ENCODE measurements around the gene RGL2. TPM values are rescaled to one million over a fixed set of nuclear protein-coding genes. Genes with fewer than 3 reads are reported as not detected.

RGL2 gene
- total and polyA plus RNA-seq, 2 of the 13 experiments (the other 11 are each of a cell fraction or from before 2014, with no cell fraction given) = 22.9 to 47.4 TPM

GRCh38 chr6:33321227-33321626 lies 22.5 kb upstream of the RGL2 start:
- CTCF ChIA-PET (ENCODE audit: low intra/inter-chr PET ratio, low total read pairs) = no interaction called here
- 95% methylated on average over 9 of the region's 9 CpGs for WGBS (ENCODE audit: low lambda C conversion rate)
- Histone ChIP-seq H3K4me1 (ENCODE audit: insufficient read depth, low read length) (peaks cover 57% of the 10 kb centered on the region), H3K79me2 (ENCODE audit: insufficient read depth, low read length) (peaks cover 22% of the 10 kb centered on the region), H3K36me3 (replicated peaks in 1 of 2; ENCODE audit: control insufficient read depth in 1 of 2, insufficient read depth in 2 of 2, low read length in 2 of 2) (peaks cover 5 to 31% of the 10 kb centered on the region in 2 experiments), H3K27me3 (ENCODE audit: control insufficient read depth in 1 of 2, insufficient read depth in 2 of 2, low read length in 2 of 2) (no peaks in the 10 kb centered on the region; a peak in 2 of 5 replicates), H3K27ac (ENCODE audit: extremely low read length, insufficient read depth, low read length) (no peak overlapping the region), H3K4me2 (ENCODE audit: low read depth, low read length) (peak overlapping the region; percentile 93), H3K4me3 (replicated peaks in 1 of 3; ENCODE audit: insufficient read depth in 1 of 3, low read depth in 2 of 3, low read length in 3 of 3) (no peak overlapping the region; a peak in 1 of 6 replicates), H3K9ac (ENCODE audit: insufficient read depth, low read depth, low read length) (peak overlapping the region; percentile 84; the same call in 1 of the 2 replicates), H3K9me3 (ENCODE audit: low read length) (no peaks in the 10 kb centered on the region), H2AFZ (ENCODE audit: low read length) (no peak overlapping the region), H4K20me1 (ENCODE audit: insufficient read depth, low read length) (peaks cover 3% of the 10 kb centered on the region; the same call in 1 of the 2 replicates)
- no peak for FAIRE-seq
- no TSS peak for BruUV-seq (replicated peaks)
- 0 out of 2 replicates have a peak, but pooled peaks have one; percentile 2 for TF ChIP-seq ZNF687 (CRISPR knock-in tag; IDR thresholded peaks at IDR 0.05)
- TF ChIP-seq, protein P1, sequence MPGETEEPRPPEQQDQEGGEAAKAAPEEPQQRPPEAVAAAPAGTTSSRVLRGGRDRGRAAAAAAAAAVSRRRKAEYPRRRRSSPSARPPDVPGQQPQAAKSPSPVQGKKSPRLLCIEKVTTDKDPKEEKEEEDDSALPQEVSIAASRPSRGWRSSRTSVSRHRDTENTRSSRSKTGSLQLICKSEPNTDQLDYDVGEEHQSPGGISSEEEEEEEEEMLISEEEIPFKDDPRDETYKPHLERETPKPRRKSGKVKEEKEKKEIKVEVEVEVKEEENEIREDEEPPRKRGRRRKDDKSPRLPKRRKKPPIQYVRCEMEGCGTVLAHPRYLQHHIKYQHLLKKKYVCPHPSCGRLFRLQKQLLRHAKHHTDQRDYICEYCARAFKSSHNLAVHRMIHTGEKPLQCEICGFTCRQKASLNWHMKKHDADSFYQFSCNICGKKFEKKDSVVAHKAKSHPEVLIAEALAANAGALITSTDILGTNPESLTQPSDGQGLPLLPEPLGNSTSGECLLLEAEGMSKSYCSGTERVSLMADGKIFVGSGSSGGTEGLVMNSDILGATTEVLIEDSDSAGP (CRISPR knock-in tag; IDR thresholded peaks at IDR 0.05; ENCODE audit: borderline replicate concordance) = no peak
- POLR2A ChIA-PET = interaction anchor here (0.7 kb wide), 1 partner anchor 50 kb away, joined by 3 read pairs; the partner anchor contains the start of genes RPS18 and VPS52
- in situ Hi-C loops (cut with HindIII; ENCODE audit: extremely low pct_ligation_motif_present, low pct_unique_long_range_greater_than_20kb) = no loop called here
- no peak for DNase-seq (ENCODE audit: low spot score)
- intact Hi-C loops (cut with micrococcal nuclease; ENCODE audit: unreplicated experiment) = no loop called here
- no peak for ATAC-seq

Data from HepG2 (cell line).